AG09309 (cell line): ENCODE results near the gene MANSC1.
A peak's percentile ranks its signal among the peaks of the same experiment; 100 is the strongest.
"Not testable (repeated sequence)": the region's sequence is repeated elsewhere in the genome, so short reads cannot be mapped to it uniquely, and the experiment has no call there.

Experiments used
- DNase-seq: peaks from one replicate; pipeline ENCODE4 v3.0.0-alpha.2; 2010; ENCODE audit warnings: low read depth
- H3K4me3 ChIP-seq: 2 replicates; pipeline ENCODE4 v1.5.1; 2011; ENCODE audit warnings: mild to moderate bottlenecking, low read depth, low read length, moderate library complexity; ENCODE audit not compliant: control insufficient read depth
- CTCF ChIP-seq: IDR thresholded peaks from 2 replicates; pipeline ENCODE4 v1.5.1; 2011; ENCODE audit warnings: mild to moderate bottlenecking, low read depth, low read length, inconsistent platforms; ENCODE audit not compliant: insufficient read depth, control insufficient read depth; ENCODE audit errors: missing control alignments

The MANSC1 gene

GRCh38 chr12:12323591-12323990 is 26.5 kb downstream of the MANSC1 start:
- no peak overlapping the region for H3K4me3 ChIP-seq
- no peak for TF ChIP-seq CTCF
- peak; percentile 59 for DNase-seq

- no peak for DNase-seq
- TF ChIP-seq CTCF: no peak
- H3K4me3 ChIP-seq: no peak overlapping the region
Observed at GRCh38 chr12:12323118-12323517, 26.9 kb downstream of the MANSC1 start.

DNA sequence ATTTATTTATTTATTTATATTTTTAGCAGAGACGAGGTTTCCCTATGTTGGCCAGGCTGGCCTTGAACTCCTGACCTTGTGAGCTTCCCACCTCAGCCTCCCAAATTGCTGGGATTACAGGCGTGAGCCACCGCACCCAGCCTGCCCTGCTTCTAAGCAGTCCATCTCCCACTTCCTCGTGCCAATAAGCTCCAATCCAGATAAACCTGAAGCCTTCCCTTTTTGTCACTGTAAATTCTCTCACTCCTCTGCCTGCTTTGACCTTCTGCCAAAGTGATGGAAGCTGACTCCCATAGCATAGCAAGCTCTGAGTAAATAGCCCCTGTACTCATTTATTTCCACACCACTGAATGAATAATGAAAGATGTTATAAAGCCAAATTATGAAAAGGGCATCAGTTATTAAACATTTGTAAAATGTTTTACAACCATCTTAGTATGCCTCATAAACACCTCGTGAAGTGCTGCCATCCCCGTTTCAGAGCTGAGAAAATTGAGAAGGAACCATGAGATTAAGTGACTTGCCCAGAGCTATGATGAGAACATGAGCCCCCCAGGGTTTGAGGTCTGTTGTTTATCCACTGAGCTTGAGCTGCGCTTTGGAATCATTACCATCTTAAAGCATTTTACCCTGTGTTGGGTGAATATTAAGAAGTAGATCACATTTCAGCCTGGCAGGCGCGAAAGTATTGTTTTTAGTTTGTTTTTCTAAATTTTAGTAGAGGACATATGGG is 30.4 kb downstream of the MANSC1 start:
- no peak overlapping the region for H3K4me3 ChIP-seq
- TF ChIP-seq CTCF: no peak
- DNase-seq: no peak

GRCh38 chr12:12315838-12316237 is 34.2 kb downstream of the MANSC1 start:
- H3K4me3 ChIP-seq: no peak overlapping the region
- no peak for DNase-seq
- no peak for TF ChIP-seq CTCF

DNA sequence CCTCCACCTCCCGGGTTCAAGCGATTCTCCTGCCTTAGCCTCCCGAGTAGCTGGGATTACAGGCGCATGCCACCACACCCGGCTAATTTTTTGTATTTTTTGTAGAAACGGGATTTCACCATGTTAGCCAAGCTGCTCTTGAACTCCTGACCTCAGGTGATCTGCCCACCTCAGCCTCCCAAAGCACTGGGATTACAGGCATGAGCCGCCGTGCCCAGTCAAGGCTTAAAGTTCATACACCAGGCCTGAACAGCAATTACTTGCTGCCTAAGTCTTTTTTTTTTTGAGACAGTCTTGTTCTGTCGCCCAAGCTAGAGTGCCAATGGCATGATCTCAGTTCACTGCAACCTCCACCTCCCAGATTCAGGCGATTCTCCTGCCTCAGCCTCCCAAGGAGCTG is 39.3 kb downstream of the MANSC1 start:
- not testable (repeated sequence) for DNase-seq, H3K4me3 ChIP-seq

DNA sequence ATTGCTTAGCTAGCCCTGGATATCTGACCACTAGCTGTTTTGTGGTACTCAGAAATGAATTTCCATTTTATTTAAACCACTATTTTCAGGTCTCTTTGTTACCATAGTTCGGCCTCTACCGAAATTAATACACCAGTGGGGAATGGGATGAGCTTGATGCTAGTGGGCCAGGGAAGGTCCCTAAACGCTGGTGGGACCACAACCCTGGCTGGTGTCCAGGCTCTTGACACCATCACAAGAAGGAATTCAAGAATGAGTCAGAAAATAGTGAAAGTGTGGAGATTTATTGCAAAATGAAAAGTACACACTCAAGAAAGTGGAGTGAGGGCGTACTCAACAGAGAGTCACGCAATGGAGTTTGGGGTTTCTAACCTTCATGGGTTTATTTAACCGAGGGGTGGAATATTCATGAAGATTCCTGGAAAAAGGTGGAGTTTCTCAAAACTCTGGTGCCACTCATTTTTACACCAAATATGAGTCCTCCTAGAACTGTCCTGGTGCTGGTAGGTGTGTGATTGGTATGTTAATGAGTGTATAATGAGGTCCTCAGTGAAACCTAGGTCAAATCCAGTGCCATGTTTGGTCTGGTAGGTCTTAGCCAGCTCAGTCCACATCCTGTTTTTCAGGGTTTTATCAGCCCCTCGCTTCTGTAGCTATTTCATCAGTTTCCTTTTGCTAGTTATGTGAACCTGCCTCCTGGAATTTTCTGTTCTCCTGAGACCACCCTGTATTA is 44.3 kb downstream of the MANSC1 start:
- no peak overlapping the region for H3K4me3 ChIP-seq
- no peak for DNase-seq
- TF ChIP-seq CTCF: no peak

- no peak overlapping the region for H3K4me3 ChIP-seq
- no peak for DNase-seq
- TF ChIP-seq CTCF: no peak
Observed at GRCh38 chr12:12302976-12303375, 47.1 kb downstream of the MANSC1 start.
